Muscle of arm (tissue), 14 donors: ENCODE data around the gene AADAT. TPM values are rescaled to one million over a fixed set of nuclear protein-coding genes. Genes with fewer than 3 reads are reported as not detected.
"Not testable (repeated sequence)": the region's sequence is repeated elsewhere in the genome, so short reads cannot be mapped to it uniquely, and the experiment has no call there.

ENCODE experiments used
- DNase-seq: peaks from one replicate; pipeline ENCODE4 v3.0.0-alpha.2; 2013
- long read RNA-seq, 11 donors: transcript quantifications; one replicate each; lab custom pipeline, GENCODE V29; 2026
- polyA plus RNA-seq, 12 donors: library from polyadenylated mRNA; unstranded; fragments of 120-200 nt; gene quantifications; one replicate each; pipeline ENCODE4 v1.2.1, GENCODE V29; 2013; ENCODE audit not compliant: insufficient read length in 12 of 12

The AADAT gene
- polyA plus RNA-seq, result 10 to 100 TPM in 11 of 12 donors, not detected in 1; 11.6 to 36.7 (median 19.1) TPM
- long read RNA-seq, donor 1, result 0 reads
- long read RNA-seq, donor 2, partial matches to known transcripts, result 0 of 1 reads
- long read RNA-seq, donor 2, other reads (novel, unspliced or antisense), result 0 of 1 reads
- long read RNA-seq, donor 3, result 0 reads
- long read RNA-seq, donor 4, partial matches to known transcripts, result 0 of 1 reads
- long read RNA-seq, donor 4, other reads (novel, unspliced or antisense), result 0 of 1 reads
- long read RNA-seq, donor 5, partial matches to known transcripts, result 0 of 1 reads
- long read RNA-seq, donor 5, other reads (novel, unspliced or antisense), result 0 of 1 reads
- long read RNA-seq, donor 6, partial matches to known transcripts, result 0 of 1 reads
- long read RNA-seq, donor 6, other reads (novel, unspliced or antisense), result 0 of 1 reads
- long read RNA-seq, donor 7, partial matches to known transcripts, result 0 of 1 reads
- long read RNA-seq, donor 7, other reads (novel, unspliced or antisense), result 0 of 1 reads
- long read RNA-seq, donor 8, partial matches to known transcripts, result 0 of 3 reads
- long read RNA-seq, donor 8, other reads (novel, unspliced or antisense), result 0 of 3 reads
- long read RNA-seq, donor 9, partial matches to known transcripts, result 0 of 1 reads
- long read RNA-seq, donor 9, other reads (novel, unspliced or antisense), result 0 of 1 reads
- long read RNA-seq, donor 10, partial matches to known transcripts, result 0 of 1 reads
- long read RNA-seq, donor 10, other reads (novel, unspliced or antisense), result 0 of 1 reads
- long read RNA-seq, donor 11, partial matches to known transcripts, result 0 of 3 reads
- long read RNA-seq, donor 11, other reads (novel, unspliced or antisense), result 0 of 3 reads

GRCh38 chr4:170089668-170090351 lies at the start of gene AADAT:
Gene AADAT, minus strand, starts transcription at chr4:170089956. Its CDS starts 266 bp downstream, at chr4:170089690.
- DNase-seq, result peak; percentile 84

DNA sequence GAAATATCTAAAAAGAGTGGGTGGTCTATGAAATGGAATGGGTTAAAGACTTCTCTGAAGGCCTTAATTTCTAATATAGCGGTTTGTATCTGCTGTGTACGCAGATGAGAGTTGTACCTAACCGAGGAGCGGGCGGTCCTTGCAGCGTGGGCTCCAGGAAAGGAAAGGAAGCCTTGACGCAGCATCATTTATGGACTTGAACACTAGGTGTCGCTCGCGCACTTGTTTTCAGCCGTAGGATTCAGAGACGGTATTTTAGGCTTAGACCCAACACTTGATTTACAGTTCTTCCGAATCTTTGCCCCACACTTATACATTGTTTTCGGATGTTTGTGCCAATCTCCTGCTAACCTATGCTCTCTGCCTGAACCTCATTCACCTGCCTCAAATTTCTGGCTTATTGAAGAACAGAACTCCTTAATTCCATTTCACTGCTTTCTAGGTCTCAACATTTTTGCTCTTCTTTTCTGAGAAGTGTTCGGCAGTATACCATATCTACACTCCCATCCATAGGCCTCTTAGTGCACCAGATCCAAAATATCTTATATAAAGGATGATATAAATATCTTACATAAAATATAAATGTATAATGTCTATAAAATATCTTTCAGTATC lies 48.9 kb upstream of the AADAT start:
- peak; percentile 83 for DNase-seq

GRCh38 chr4:170137927-170138326 lies 48.2 kb upstream of the AADAT start:
- no peak for DNase-seq

- DNase-seq, result no peak
Measured at GRCh38 chr4:170137466-170137865, 47.7 kb upstream of the AADAT start.

DNA sequence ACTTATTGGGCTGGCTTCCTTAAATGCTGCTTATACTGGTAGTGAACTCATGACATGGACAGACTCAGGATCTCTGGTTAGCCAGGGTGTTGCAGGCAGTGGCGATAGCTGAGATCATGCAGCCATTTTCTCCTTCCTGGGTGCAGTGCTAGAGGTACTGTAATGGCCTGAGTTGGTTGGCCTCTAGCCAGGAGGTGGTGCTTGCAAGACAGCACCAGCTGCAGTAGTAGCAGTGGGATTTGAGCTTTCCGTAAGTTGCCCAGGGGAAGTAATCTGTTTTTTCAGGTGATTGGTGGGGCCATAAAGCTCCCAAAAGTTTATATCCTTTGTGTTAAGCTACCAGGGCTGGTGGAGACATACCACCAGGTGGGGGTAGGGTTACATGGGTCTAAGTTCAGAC lies 45.1 kb upstream of the AADAT start:
- DNase-seq, result no peak

DNA sequence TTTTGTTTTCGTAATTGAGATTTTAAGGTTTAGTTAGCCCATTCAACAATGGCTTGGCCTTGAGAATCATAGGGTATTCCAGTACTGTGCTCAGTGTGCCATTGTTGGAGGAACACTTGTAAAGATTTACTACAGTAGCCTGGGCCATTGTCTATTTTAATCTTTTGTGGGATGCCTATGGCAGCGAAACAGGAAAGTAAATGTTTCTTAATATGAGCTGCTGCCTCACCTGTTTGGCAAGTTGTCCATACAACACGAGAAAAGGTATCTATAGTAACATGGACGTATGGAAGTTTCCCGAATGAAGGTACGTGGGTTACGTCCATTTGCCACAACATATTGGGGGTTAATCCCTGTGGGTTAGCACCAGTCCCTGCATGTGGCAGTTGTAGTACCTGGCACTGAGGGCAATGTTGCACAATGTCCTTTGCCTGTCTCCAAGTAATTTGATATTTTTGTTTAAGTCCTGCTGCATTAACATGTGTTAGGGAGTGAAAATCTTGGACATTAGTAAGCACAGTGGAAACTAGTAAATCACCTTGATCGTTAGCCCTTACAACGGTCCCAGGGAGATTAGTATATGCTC lies 38.6 kb upstream of the AADAT start:
- no peak for DNase-seq

DNA sequence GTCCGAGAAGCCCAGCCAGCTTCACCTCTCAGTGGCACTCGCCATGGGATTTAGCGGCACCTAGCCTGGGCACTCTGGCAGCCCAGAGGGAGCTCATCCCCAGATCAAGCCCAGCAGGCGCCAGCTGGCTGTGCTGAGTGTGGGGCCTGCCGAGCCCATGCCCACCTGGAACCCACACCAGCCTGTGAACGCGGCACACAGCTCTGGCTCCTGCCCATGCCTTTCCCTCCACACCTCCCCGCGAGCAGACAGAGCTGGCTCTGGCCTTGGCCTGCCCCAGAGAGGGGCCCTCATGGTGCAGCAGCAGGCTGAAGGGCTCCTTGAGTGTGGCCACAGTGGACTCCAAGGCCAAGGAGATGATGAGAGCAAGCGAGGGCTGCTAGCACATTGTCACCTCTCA lies 38.0 kb upstream of the AADAT start:
- DNase-seq, result no peak

DNA sequence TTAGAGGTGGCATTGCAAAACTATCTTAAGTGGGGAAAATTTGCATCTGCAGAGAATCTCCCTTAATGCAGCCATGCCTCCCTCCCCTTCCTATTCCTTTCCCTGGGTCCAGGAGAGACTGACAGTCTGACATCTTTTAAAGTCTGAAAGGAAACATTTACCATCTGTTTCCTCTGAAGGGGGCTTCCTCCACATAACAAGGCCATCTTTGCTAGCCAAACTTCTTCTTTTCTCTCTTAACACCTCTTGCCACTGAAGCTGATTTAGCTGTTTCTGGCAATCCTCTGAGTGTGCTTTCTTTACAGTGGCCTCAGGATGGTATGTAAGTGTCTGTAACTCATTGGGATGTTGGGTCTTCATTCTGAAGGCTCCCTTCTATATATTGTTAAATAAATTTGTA lies 34.6 kb upstream of the AADAT start:
- DNase-seq, result no peak

GRCh38 chr4:170122252-170122651 lies 32.5 kb upstream of the AADAT start:
- no peak for DNase-seq

DNA sequence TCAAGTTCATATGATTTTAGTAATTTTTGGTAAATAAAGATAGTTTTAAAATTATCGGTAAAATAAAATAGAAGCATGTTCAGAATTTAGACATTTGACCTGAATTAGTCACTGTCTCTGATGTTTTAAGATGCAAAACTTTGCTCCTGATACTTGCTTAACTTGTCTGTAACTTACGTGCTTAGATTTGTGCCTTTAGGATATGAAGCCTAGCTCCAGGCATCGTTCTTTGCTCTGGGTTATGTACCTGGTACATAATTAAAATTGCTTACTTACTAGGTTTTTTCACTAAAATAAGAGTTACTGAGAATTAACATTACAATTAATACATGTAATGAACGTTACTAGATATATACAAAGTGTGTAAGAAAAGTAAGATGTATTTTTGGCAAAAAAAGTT lies 24.9 kb upstream of the AADAT start:
- DNase-seq, result no peak

- not testable (repeated sequence) for DNase-seq
Measured at GRCh38 chr4:170114183-170114582, 24.4 kb upstream of the AADAT start.

- DNase-seq, result no peak
Measured at GRCh38 chr4:170111546-170111945, 21.8 kb upstream of the AADAT start.

- DNase-seq, result no peak
Measured at GRCh38 chr4:170111085-170111484, 21.3 kb upstream of the AADAT start.

DNA sequence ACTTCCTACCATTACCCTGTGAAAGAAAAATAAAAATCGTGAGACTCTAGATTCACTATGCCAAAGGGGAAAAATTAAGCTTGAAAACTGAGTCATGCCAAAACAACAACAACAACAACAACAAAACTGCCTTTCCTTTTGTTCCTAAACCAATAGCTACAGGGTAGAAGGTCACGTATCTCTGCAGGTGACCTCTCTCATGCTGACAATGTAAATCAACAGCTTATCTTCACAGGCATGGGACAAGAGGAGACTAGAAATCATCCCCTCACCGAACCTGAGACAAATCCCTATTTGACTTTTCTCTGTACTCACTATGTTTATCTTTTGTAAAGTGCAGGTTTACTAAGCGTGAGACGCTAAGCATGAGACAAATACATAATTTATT lies 20.5 kb upstream of the AADAT start:
- DNase-seq, result no peak

GRCh38 chr4:170109586-170110284 lies 20.0 kb upstream of the AADAT start:
- DNase-seq, result peak; percentile 21

DNA sequence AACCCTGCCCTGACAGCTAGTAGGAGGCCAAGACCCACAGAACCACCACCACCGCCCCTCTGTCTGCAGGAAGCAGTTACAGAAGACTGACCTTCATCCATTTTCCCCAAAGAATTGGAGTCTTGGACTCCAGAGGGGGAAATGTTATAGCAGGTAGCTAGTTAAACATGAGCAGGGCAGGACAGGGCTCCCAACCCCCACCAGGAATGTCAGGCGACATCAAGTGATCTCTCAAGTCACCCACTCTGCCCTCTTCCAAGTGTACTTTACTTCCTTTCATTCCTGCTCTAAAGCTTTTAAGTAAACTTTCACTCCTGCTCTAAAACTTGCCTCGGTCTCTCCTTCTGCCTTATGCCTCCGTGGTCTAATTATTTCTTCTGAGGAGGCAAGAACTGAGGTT lies 17.1 kb upstream of the AADAT start:
- DNase-seq, result no peak

GRCh38 chr4:170102426-170102825 lies 12.7 kb upstream of the AADAT start:
- no peak for DNase-seq

DNA sequence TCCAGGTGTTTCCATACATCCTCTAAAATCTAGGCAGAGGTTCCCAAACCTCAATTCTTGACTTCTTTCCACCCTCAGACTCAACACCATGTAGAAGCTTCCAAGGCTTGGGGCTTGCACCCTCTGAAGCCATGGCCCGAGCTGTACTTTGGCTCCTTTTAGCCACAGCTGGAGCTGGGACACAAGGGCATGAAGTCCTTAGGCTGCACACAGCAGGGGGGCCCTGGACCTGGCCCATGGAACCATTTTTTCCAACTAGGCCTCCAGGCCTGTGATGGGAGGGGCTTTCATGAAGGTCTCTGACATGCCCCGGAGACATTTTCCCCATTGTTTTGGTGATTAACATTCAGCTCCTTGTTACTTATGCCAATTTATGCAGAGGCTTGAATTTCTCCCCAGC lies 8.4 kb upstream of the AADAT start:
- DNase-seq, result not testable (repeated sequence)

DNA sequence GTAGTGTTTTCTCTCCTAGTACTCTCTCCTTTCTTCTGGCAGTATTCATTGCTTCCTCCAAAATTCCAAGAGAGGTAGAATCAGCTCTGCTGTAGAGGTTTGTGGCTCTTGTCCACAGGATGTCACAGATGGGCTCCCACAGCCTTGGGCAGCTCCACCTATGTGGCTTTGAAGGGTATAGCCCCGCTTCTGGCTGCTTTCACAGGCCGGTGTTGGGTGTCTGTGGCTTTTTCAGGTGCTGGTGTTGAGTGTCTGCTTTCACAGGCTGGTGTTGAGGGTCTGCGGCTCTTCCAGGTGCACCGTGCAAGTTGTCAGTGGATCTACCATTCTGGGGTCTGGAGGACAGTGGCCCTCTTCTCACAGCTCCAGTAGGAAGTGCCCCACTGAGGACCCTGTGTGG lies 7.9 kb upstream of the AADAT start:
- no peak for DNase-seq

DNA sequence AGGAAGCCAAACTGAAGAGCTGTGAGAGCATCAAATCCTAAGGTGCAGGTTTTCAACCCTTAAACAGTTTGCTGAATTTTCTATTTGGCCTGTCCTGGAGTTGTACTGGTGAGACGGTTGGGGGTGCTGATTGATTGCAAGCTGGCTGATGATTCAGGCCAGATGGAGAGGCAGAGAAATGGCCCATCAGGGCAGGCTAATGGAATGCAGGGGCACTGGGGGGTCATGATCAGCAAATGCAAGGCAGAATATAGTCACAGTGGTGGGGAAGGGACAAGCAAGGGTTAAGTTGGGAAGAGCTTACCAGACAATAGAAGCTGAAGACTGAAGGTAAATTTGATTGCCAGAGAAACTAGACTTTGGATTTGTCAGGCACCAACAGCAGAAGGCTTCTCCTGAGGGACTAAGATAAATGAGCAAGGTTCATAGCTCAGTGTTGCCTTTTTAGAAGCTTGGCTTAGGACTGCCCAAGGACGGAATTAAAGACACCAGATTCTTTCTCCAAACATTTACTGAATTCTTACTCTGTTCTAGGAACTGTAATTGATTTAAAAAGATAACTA lies 4.3 kb upstream of the AADAT start:
- no peak for DNase-seq
